Embryonic facial prominence (tissue), 1 donor: ENCODE measurements around the gene PRAMEF20.
"Not testable (repeated sequence)": the region's sequence is repeated elsewhere in the genome, so short reads cannot be mapped to it uniquely, and the experiment has no call there.

Experiments used
- DNase-seq: peaks from one replicate; pipeline ENCODE4 v3.0.0-alpha.2; 2016; ENCODE audit errors: extremely low spot score

PRAMEF20 gene

DNA sequence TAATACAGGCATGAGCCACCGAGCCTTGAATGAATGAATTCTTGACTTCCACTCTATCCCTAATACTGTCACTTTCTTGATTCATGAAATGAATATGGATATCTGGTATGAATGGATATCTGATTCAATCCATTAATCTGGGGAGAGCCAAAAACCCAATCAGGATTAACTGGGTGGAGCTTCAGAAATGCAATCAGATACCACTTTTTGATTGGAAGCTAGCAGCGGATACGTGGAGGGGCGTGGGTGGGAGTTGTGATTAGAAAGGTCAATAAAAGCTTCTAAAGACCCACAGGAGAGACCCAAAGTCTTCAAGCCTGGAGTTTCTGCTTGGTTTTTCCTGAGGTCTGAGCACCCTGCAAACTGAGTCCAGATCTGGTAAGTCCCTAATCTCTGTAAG lies at the start of gene PRAMEF20:
Gene PRAMEF20 (plus strand): TSS at position 301 of the 400 bp plus-strand sequence. CDS start 5,905 bp downstream, outside the sequence.
- not testable (repeated sequence) for DNase-seq

- DNase-seq, result not testable (repeated sequence)
These were observed 47.9 kb upstream of the PRAMEF20 start for GRCh38 chr1:13362364-13362763.

- not testable (repeated sequence) for DNase-seq
These were observed 45.3 kb upstream of the PRAMEF20 start for GRCh38 chr1:13364928-13365327.

GRCh38 chr1:13366536-13366935 lies 43.7 kb upstream of the PRAMEF20 start:
- not testable (repeated sequence) for DNase-seq

GRCh38 chr1:13368544-13368943 lies 41.7 kb upstream of the PRAMEF20 start:
- DNase-seq, result not testable (repeated sequence)

GRCh38 chr1:13378983-13379382 lies 31.3 kb upstream of the PRAMEF20 start:
- DNase-seq, result not testable (repeated sequence)

DNA sequence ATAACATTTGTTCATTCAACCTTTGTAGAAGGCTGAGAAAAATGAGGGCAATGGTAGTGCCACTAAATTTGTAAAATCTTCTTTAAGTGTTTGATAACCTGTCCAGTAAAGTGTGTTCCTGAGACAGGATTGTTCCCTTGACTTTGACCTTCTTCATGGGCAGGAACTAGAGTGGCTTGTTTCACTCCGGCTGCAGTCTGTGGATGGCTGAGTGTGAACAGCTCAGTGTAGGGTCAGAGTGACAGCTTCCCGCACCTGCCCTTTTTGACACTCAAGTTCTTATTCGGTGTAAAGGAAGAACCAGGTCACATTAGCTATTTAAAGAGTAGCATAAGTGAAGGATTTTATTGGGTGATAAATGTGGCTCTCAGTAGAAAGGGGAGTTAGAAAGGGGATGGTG lies 29.9 kb upstream of the PRAMEF20 start:
- DNase-seq, result not testable (repeated sequence)

- DNase-seq, result not testable (repeated sequence)
These were observed 20.9 kb upstream of the PRAMEF20 start, which contains the start of gene PRAMEF17 for GRCh38 chr1:13389332-13389731. TSS of gene PRAMEF17 (plus strand) at chr1:13389632. CDS start at chr1:13389658, 26 bp downstream.

GRCh38 chr1:13393004-13393403 lies 17.2 kb upstream of the PRAMEF20 start:
- not testable (repeated sequence) for DNase-seq

DNA sequence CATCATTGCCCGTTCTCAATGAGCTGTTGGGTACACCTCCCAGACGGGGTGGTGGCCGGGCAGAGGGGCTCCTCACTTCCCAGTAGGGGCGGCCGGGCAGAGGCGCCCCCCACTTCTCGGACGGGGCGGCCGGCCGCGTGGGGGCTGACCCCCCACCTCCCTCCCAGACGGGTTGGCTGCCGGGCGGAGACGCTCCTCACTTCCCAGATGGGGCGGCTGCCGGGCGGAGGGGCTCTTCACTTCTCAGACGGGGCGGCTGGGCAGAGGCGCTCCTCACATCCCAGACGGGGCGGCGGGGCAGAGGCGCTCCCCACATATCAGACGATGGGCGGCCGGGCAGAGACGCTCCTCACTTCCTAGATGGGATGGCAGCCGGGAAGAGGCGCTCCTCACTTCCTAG lies 15.5 kb upstream of the PRAMEF20 start:
- DNase-seq, result not testable (repeated sequence)

DNA sequence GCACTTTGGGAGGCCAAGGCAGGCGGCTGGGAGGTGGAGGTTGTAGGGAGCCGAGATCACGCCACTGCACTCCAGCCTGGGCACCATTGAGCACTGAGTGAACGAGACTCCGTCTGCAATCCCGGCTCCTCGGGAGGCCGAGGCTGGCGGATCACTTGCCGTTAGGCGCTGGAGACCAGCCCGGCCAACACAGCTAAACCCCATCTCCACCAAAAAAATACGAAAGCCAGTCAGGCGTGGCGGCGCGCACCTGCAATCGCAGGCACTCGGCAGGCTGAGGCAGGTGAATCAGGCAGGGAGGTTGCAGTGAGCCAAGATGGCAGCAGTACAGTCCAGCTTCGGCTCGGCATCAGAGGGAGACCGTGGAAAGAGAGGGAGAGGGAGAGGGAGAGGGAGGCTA lies 14.9 kb upstream of the PRAMEF20 start:
- not testable (repeated sequence) for DNase-seq

DNA sequence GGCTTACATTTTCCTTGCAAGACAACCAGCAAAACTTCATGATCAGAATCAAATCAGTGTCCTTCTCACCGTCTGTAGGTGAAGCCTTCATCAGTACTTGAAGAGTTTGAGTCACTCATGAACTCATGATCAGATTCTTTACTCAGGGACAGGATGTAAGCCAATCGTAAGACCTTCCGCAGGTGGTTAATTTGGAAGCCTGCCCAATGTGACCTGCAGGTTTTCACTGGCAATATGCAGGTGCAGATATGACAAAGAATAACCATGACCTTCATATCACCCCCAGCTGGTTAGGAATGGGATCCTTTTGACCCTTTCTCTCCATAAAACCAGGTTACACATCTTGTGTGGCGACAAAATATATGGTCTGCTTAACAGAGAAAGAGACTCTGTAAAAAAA lies 2.4 kb upstream of the PRAMEF20 start:
- DNase-seq, result no peak

DNA sequence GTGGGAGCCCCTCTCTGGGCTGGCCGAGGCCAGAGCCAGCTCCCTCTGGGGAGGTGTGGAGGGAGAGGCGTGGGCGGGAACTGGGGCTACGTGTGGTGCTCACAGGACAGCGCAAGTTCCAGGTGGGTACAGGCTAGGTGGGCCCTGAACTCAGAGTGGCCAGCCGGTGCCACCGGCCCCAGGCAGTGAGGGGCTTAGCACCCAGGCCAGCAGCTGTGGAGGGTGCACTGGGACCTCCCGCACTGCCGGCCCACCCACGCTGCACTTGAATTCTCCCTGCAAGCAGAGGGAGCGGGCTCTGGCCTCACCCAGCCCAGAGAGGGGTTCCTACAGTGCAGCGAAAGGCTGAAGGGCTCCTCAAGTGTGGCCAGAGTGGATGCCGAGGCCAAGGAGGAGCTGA lies 20.2 kb downstream of the PRAMEF20 start:
- no peak for DNase-seq

GRCh38 chr1:13432251-13432650 lies 22.0 kb downstream of the PRAMEF20 start:
- DNase-seq, result no peak

- DNase-seq, result not testable (repeated sequence)
These were observed 23.6 kb downstream of the PRAMEF20 start for GRCh38 chr1:13433694-13434358.

DNA sequence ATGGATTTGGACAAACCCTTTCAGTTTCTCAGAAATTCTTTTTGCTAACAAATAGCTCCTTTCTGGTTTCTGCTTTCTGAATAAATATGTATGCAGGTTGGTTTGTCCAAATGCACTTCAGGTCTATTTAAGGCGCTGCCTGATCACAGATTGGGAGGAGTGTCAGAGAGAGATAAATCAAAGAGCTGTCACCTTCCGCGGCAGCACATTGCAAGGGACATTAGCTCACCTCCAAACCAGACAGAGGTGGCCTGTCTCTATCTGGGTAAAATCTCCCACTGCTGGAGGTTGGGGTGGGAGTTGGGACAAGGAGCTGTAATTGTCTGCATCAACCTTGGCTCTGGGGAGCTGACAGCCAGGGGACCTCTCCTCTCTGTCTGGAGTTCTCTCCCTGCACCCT lies 25.2 kb downstream of the PRAMEF20 start:
- DNase-seq, result no peak

DNA sequence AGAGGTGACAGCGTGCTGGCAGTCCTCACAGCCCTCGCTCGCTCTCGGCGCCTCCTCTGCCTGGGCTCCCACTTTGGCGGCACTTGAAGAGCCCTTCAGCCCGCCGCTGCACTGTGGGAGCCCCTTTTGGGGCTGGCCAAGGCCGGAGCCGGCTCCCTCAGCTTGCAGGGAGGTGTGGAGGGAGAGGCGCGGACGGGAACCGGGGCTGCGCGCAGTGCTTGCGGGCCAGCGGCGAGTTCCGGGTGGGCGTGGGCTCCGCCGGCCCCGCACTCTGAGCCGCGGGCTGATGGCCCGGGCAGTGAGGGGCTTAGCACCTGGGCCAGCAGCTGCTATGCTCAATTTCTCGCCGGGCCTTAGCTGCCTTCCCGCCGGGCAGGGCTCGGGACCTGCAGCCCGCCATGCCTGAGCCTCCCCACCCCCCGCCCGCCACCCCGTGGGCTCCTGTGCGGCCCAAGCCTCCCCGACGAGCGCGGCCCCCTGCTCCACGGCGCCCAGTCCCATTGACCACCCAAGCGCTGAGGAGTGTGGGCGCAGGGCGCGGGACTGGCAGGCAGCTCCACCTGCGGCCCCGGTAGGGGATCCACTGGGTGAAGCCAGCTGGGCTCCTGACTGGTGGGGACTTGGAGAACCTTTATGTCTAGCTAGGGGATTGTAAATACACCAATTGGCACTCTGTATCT lies 29.0 kb downstream of the PRAMEF20 start:
- DNase-seq, result not testable (repeated sequence)

DNA sequence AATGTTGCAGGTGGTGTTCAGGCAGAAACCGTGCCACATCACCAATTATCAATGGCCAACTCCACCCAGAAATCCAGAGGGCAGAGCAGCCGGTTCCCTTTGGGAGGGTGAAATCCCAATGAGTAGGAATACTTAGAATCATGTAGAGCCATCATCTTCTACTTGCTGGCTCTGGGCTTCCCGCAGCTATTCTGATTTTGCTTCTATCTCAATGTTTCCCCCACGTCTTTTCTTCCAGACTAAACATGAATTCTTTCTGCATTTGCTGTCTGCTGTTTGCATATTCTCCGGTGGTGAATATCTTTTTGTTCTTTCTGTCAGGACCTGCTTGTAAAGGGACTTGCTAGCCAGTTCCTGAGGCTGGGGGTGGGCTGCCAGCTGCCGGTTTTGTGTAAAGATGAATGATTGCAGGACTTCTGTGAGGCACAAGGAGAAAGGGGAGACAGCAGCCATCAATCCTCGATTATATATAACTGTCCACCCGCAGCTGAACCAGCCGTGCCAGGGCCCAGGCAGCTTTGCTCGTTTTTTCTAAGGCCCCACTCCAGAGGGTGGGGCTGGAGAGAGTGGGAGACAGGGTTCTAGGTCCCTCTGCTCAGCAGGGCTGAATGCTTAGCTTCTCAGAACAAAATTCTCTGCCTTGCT lies 33.2 kb downstream of the PRAMEF20 start:
- no peak for DNase-seq

DNA sequence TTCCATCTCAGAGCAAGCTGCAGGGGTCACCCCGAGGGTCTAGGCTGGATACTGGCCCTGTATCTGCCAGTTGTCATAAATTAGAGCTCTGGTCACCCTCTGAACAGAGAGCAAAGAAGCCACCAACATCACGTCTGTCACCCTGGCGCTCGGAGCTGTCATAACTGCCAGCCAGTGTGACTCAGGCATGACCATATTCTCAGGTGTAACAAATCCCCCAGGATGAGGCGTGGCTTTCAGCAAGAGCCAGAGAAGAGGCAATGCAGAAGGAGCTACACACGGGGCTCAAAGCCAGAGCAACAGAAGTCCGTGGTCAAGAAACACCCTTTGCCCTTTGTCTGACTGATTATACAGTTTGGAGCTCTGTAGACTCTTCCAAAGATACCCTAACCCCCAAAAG lies 40.0 kb downstream of the PRAMEF20 start:
- DNase-seq, result no peak

DNA sequence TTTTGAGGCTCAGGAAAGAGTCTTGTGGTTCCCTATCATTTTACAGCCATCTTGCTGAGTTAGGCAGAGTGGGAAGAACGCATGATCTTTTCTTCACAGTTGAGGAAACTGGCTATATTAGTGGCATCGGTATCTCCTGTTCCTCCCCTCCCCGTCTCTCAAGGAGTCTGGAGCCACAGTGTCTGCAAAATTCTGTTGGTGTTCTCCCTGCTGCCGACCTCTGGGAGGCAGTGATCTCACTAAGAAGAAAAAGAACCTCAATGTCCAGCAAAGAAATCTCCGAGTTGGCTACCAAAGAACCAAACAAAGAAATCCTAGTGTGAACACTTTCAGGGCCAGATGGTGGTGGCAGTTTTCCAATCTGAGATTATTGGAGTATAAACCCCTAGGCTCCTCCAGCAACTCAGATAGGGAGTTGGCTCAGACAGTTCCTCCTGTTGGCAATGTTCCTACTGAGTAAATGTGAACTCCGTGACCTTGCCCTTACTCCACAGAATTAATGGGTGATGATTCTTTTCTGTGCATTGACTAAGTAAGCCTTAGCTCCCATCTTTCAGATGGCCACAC lies 41.2 kb downstream of the PRAMEF20 start:
- no peak for DNase-seq

DNA sequence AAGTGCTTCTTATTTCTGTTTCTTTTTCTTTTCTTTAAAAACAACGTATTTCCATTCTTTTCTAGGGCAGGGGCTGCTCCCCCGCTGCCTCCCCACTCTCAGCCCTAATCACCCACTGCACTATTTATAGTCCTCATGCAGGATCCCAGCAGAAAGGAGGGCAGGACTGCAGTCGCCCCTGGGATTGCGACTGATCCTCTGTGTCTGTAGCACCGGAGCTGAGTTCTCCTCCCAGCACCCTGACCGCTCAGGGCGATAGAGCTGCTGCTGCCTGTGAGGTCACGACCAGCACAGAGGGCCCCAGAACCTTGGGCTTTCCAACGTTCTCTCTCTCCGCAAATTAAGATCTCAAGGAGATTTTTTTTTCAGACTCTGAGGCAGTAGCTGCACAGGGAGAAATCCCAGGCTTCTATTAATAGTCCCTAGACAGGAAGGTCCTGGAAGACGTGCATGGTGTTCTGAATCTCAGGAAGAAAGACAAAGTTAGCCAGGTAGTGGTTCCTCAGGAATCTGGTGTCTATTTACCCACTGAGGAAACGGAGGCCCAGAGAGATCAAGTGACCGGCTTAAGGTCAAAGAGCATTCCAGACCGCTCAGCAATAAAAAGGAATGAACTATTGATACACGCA lies 46.8 kb downstream of the PRAMEF20 start:
- DNase-seq, result no peak

GRCh38 chr1:13461977-13462376 lies 51.7 kb downstream of the PRAMEF20 start:
- DNase-seq, result no peak
